Heart left ventricle (tissue), 16 donors: ENCODE measurements around the gene TIMM17A. TPM values are rescaled to one million over a fixed set of nuclear protein-coding genes. Genes with fewer than 3 reads are reported as not detected.

Experiments
- ATAC-seq, 4 donors: fragments of 200-7000 bp; cut with Tn5 transposase; one replicate each; pipeline ENCODE4 v1.9.1; 2020 to 2022; ENCODE audit warnings: moderate library complexity in 4 of 4, mild to moderate bottlenecking in 3 of 4, moderate number of reproducible peaks in 1 of 4
- DNase-seq, 5 donors: peaks; one replicate each; pipeline ENCODE4 v3.0.0-alpha.2; 2020
- H3K27ac ChIP-seq, 12 donors: fragments of 200-600 bp; sonication (generic) in 4 of 12; one replicate each; pipeline versions ENCODE4 v1.5.0 to v1.8.0; 2016 to 2022; ENCODE audit warnings: mild to moderate bottlenecking in 2 of 12
- H3K27me3 ChIP-seq, 9 donors: fragments of 200-600 bp; sonication (generic) in 2 of 9; one replicate each; pipeline versions ENCODE4 v1.5.1 to v1.8.0; 2016 to 2022; ENCODE audit warnings: mild to moderate bottlenecking in 3 of 9
- H3K36me3 ChIP-seq, 9 donors: fragments of 200-600 bp; sonication (generic) in 2 of 9; one replicate each; pipeline versions ENCODE4 v1.5.0 to v1.8.0; 2018 to 2022; ENCODE audit warnings: mild to moderate bottlenecking in 2 of 9
- H3K4me1 ChIP-seq, 12 donors: fragments of 200-600 bp; sonication (generic) in 4 of 12; one replicate each; pipeline versions ENCODE4 v1.5.0 to v1.8.0; 2016 to 2022; ENCODE audit warnings: mild to moderate bottlenecking in 3 of 12
- H3K4me3 ChIP-seq, 12 donors: fragments of 200-600 bp; sonication (generic) in 4 of 12; one replicate each; pipeline versions ENCODE4 v1.5.0 to v1.8.0; 2017 to 2022; ENCODE audit warnings: mild to moderate bottlenecking in 9 of 12, moderate library complexity in 4 of 12
- H3K9me3 ChIP-seq, 12 donors: fragments of 200-600 bp; sonication (generic) in 4 of 12; one replicate each; pipeline versions ENCODE4 v1.5.0 to v1.8.0; 2016 to 2022; ENCODE audit warnings: mild to moderate bottlenecking in 1 of 12
- CTCF ChIP-seq, 12 donors: fragments of 200-600 bp; sonication (generic) in 4 of 12; IDR thresholded peaks; one replicate each; pipeline versions ENCODE4 v1.5.0 to v1.8.0; 2018 to 2022; ENCODE audit warnings: antibody characterized with exemption in 12 of 12, mild to moderate bottlenecking in 5 of 12
- POLR2A ChIP-seq, 2 donors: fragments of 450-650 bp; IDR thresholded peaks; one replicate each; pipeline ENCODE4 v1.6.1; 2017; ENCODE audit warnings: antibody characterized with exemption in 2 of 2, mild to moderate bottlenecking in 2 of 2, moderate library complexity in 2 of 2
- WGBS, 4 donors: extraction: QIAGEN DNeasy Blood & Tissue Kit in 2 of 4; methylation state at CpG; one replicate each; pipeline versions ENCODE4 v1.1.5 to v1.1.7; 2013 to 2018; 5-methylcytosine and 5-hydroxymethylcytosine counted together
- intact Hi-C, 10 donors: fragments of 100-400 bp; cut with DNase I; formaldehyde crosslinking; loops; one replicate each; pipeline versions ENCODE4 v1.11.1 to v1.14.2; 2022
- long read RNA-seq, 3 donors: library from polyadenylated mRNA; unstranded; transcript quantifications; one replicate each; pipeline ENCODE4 v2.0.0, GENCODE V29; 2020 to 2021
- polyA plus RNA-seq, 2 donors: library from polyadenylated mRNA; stranded (reverse); fragments of 200-250 nt; gene quantifications; one replicate each; pipeline ENCODE4 v1.2.3, GENCODE V29; 2013
- total RNA-seq, 9 donors: library from RNA; depleted of rRNA in 2 of 9; stranded (reverse); fragments of >200 nt in 2 of 9; fragmentation: NEBNext Ultra II Directional in 3 of 9; extraction: Animal tissue kit (Norgen Biotek cat#: 25700) in 3 of 9; gene quantifications; one replicate each; pipeline versions ENCODE4 v1.1.0 to v1.2.4, GENCODE V29; 2016 to 2023
- donor health status: ischemic (EF 13 %, LVEDD 7.1; RV severe dilation, severe dysfunction).
- donor health status: healthy with polysubstance abuse.
- donor health status: DM: no; HTN: yes; CAD: no.
- donor health status: DM: no; HTN: no; CAD: no.
- donor health status: ischemic (EF 25% LVEDD 6.9; RV normal size, moderate dysfunction).
- donor health status: ischemic (EF 25% LVEDD 5.7; RV mildly dilated, moderate dysfunction).
- donor health status: healthy.
- donor health status: DM: yes; HTN: yes; CAD: no.
- donor health status: ischemic (EF 35%, LVEDD 5.7; RV mildly dilated, moderate dysfunction).
- donor health status: nonischemic (EF 11% LVEDD 7.7; RV severe dilation, severe dysfunction).
- donor health status: DM: yes; HTN: yes; CAD: no.
- donor health status: PGD.
- donor health status: ischemic (EF 29% LVEDD 5.4; RV normal size, mild dysfunction).
- donor health status: nonischemic (EF 23%, LVEDD 6.1; RV moderate dilation, normal function).

TIMM17A gene
- total RNA-seq: 100 to 1,000 TPM in 3 of 9 donors, 10 to 100 TPM in 6; 31.7 to 120 (median 86.0) TPM
- 100 to 1,000 TPM in 1 of 2 donors, 10 to 100 TPM in 1; 50.7 to 151 TPM for polyA plus RNA-seq
- long read RNA-seq, donor 1, transcript TIMM17A-201 (6 exons, 1,659 nt): major isoform, 67 of 80 reads
- long read RNA-seq, donor 1, partial matches to known transcripts: 5 of 80 reads
- long read RNA-seq, donor 1, other reads (novel, unspliced or antisense): 7 of 80 reads
- long read RNA-seq, donor 2, transcript TIMM17A-201 (6 exons, 1,659 nt): major isoform, 297 of 341 reads
- long read RNA-seq, donor 2, partial matches to known transcripts: 11 of 341 reads
- long read RNA-seq, donor 2, other reads (novel, unspliced or antisense): 27 of 341 reads
- long read RNA-seq, donor 3, transcript TIMM17A-201 (6 exons, 1,659 nt): major isoform, 79 of 97 reads
- long read RNA-seq, donor 3, partial matches to known transcripts: 9 of 97 reads
- long read RNA-seq, donor 3, other reads (novel, unspliced or antisense): 6 of 97 reads

- H3K27me3 ChIP-seq: no peaks in the 10 kb centered on the region
- TF ChIP-seq POLR2A (IDR thresholded peaks at IDR 0.05): peak; percentile 59 to 82
- TF ChIP-seq CTCF (IDR thresholded peaks at IDR 0.05): peak in 1 of 12 donors; percentile 16
- peaks cover 0 to 33% (median 30%) of the 10 kb centered on the region in 9 donors for H3K36me3 ChIP-seq
- no peaks in the 10 kb centered on the region for H3K9me3 ChIP-seq
- ATAC-seq (peak; percentile 100), DNase-seq (peak; percentile 96 to 98 (median 97))
- intact Hi-C loops: loop anchor here in 6 of 10 donors (2.0 to 5.0 kb wide), 4 partner anchors 28 to 66 kb away; partner anchors contain the start of genes RNPEP (in 1 of the 6) and SHISA4 (in 1 of the 6)
- peak within 1 kb of the TSS; percentile 64 to 95 (median 78) for H3K4me3 ChIP-seq
- WGBS, 4 donors: 0 to 1% (median 1%) methylated on average over 32 to 43 of the region's 43 CpGs
- H3K27ac ChIP-seq: peak within 1 kb of the TSS; percentile 68 to 91 (median 81)
- peaks cover 0 to 20% (median 11%) of the 10 kb centered on the region in 12 donors for H3K4me1 ChIP-seq
These were observed at the start of gene TIMM17A for GRCh38 chr1:201955009-201955728. Gene TIMM17A, plus strand, starts transcription at chr1:201955503. Its CDS starts 24 bp downstream, at chr1:201955527.

GRCh38 chr1:201906336-201906735 is 49.0 kb upstream of the TIMM17A start:
- intact Hi-C loops: loop anchor here in 2 of 10 donors (5.0 kb wide), 1 partner anchor 36 kb away; no protein-coding TSS in a partner anchor
- TF ChIP-seq CTCF (IDR thresholded peaks at IDR 0.05) (no peak), POLR2A (IDR thresholded peaks at IDR 0.05) (no peak)
- DNase-seq (peak in 1 of 5 donors; percentile 3), ATAC-seq (peak in 1 of 4 donors; percentile 3)
- peaks cover 0 to 41% (median 11%) of the 10 kb centered on the region in 12 donors for H3K4me1 ChIP-seq
- WGBS, 4 donors: 83 to 88% (median 84%) methylated on average over 3 of the region's 3 CpGs
- no peaks in the 10 kb centered on the region for H3K27me3 ChIP-seq
- no peak overlapping the region for H3K4me3 ChIP-seq
- peak overlapping the region in 5 of 12 donors; percentile 49 to 92 (median 69) for H3K27ac ChIP-seq
- H3K9me3 ChIP-seq: no peaks in the 10 kb centered on the region
- no peaks in the 10 kb centered on the region for H3K36me3 ChIP-seq

GRCh38 chr1:201907621-201908020 is 47.7 kb upstream of the TIMM17A start:
- peak overlapping the region in 1 of 12 donors; percentile 92 for H3K27ac ChIP-seq
- H3K27me3 ChIP-seq: no peaks in the 10 kb centered on the region
- H3K36me3 ChIP-seq: no peaks in the 10 kb centered on the region
- TF ChIP-seq POLR2A (IDR thresholded peaks at IDR 0.05) (no peak), CTCF (IDR thresholded peaks at IDR 0.05) (no peak)
- H3K4me1 ChIP-seq: peaks cover 0 to 39% (median 11%) of the 10 kb centered on the region in 12 donors
- intact Hi-C loops: loop anchor here in 2 of 10 donors (5.0 kb wide), 1 partner anchor 35 kb away; no protein-coding TSS in a partner anchor
- no peaks in the 10 kb centered on the region for H3K9me3 ChIP-seq
- DNase-seq: no peak
- no peak for ATAC-seq
- 93 to 94% (median 93%) methylated on average over 3 to 6 of the region's 6 CpGs for WGBS, 4 donors
- H3K4me3 ChIP-seq: no peak overlapping the region
